Activated T-cell treated with anti-CD3 and anti-CD28 coated beads, Interleukin-2, amount 50 U/mL, for 1 hour (primary cell): Measurements from ENCODE around the gene NT5C2.

ENCODE experiments used
- DNase-seq: peaks from one replicate; pipeline ENCODE4 v3.0.0-alpha.2; 2020

NT5C2 gene

GRCh38 chr10:103054621-103055020 lies 138.5 kb downstream of the NT5C2 start:
- no peak for DNase-seq

DNA sequence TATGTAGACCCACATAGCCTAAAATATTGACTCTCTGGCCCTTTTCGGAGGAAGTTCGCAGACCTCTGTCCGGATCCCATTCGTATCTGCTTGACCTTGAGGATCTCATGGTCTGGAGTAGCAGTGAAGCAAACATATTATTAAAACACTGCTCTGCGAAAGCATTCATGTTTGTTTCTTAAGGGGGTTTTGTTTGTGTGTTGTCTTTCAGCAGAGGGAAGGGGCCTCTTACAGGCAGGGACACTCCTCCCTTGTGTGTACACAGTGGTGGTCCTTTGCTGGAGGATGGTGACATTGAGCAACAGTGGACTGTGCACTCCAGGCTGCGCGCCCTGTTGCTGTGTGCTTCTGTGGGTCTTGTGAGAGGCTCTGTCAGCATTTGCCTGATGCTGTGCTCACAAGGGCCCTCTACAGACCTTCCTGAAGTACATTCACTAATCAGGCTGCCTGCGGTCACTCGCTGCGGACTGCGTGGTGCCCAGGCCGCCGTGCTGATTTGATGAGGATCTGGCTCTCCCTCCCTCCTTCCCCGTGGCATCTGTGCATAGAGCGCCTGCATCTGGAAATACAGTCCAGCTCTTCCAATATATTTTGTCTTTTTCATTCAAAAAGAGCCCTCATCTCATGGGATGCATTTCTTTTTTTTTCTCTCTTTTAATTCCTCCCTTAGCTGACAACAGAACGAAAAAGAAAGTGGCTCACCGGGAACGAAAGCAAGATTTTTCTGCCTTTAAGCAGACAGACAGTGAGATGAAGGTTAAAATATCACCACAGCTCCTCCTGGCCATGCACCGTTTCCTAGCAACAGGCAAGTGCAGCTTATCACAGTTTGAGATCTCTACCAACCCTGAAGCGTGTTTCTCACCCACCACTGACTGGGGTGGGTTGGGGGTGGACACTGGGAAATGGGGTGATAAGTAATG lies 139.2 kb downstream of the NT5C2 start:
- DNase-seq = peak; percentile 32

DNA sequence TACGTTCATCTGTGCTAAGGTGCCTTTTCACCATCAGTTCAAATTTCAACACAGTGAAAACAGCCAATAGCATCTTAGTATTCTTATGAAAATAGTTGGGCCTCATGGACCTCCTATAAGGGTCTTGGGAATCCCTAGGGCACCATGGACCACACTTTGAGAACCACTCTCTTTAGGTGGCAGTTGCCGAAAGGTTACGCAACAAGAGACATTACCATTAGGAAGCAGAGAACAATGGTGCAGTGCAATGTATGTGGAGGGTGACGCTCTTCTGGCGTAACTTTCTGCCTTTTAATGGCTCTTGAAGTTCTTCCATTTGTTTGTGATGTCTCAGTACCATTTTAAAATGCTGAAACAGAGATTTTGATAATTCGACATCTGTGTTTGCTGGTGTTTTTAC lies 143.8 kb downstream of the NT5C2 start:
- no peak for DNase-seq

DNA sequence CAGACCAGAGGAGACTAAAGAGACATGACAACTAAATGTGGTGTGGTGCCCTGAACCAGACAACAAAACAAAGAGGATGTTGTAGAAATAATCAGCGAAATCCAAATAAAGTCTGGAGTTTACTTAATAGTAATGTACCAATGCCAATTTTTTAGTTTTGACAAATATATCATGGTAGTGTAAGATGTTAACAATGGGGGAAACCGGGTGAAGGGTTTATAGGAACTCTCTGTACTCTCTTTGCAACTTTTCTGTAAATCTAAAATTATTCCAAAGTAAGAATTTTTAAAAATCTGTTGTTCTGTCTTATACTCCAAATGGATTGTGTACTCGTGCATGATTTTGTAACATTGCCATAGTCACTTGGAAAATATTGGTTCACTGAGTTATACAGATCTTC lies 145.7 kb downstream of the NT5C2 start:
- no peak for DNase-seq

- DNase-seq = no peak
Observed at GRCh38 chr10:103045961-103046360, 147.1 kb downstream of the NT5C2 start.

DNA sequence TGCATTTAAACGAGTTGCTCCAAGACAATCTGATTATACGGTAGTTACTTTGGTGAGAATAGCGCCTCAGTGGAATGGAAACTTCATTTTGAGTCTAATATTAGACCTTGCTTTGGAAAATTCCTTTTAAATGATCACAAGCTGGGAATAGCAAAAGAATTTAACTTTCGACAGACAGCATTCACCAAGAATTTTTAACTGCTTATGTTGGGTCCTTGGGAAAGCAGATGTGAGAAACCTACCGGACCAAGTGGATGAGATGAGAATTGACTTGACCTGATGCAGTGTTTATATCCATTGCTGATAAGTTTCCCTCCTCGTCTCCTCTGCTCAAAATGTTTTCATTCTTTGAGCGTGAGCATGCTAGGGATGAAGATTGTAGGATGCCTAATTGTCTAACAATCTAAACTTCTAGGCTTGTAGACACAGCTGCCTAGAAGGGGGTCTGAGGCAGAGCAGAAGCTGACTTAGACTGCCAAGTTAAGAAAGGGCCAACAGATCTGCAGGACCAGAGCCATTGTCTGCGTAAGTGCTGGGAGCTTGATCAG lies 148.1 kb downstream of the NT5C2 start:
- no peak for DNase-seq

- no peak for DNase-seq
Observed at GRCh38 chr10:103042908-103043307, 150.2 kb downstream of the NT5C2 start.

GRCh38 chr10:103042129-103042528 lies 150.9 kb downstream of the NT5C2 start:
- no peak for DNase-seq

GRCh38 chr10:103041391-103041790 lies 151.7 kb downstream of the NT5C2 start:
- no peak for DNase-seq

GRCh38 chr10:103040418-103040817 lies 152.7 kb downstream of the NT5C2 start:
- DNase-seq = no peak

- DNase-seq = no peak
Observed at GRCh38 chr10:103038570-103038969, 154.5 kb downstream of the NT5C2 start.
